HG03103 (cell line): ENCODE measurements around the gene GGT1.
"Not testable (repeated sequence)": the region's sequence is repeated elsewhere in the genome, so short reads cannot be mapped to it uniquely, and the experiment has no call there.

ENCODE experiments used
- ATAC-seq: cut with Tn5 transposase; IDR thresholded peaks from one replicate; pipeline ENCODE4 v1.9.1; 2021; ENCODE audit warnings: low read depth; ENCODE audit not compliant: unreplicated experiment

GGT1 gene

GRCh38 chr22:24595228-24595627 lies 7.8 kb upstream of the GGT1 start:
- ATAC-seq: no peak

- ATAC-seq: no peak
These were observed 7.1 kb upstream of the GGT1 start for GRCh38 chr22:24595863-24596262.

- not testable (repeated sequence) for ATAC-seq
These were observed 5.9 kb upstream of the GGT1 start for GRCh38 chr22:24597076-24597475.

GRCh38 chr22:24599514-24599913 lies 3.5 kb upstream of the GGT1 start:
- ATAC-seq: no peak

GRCh38 chr22:24599958-24600715 lies 2.9 kb upstream of the GGT1 start:
- not testable (repeated sequence) for ATAC-seq

- no peak for ATAC-seq
These were observed 1.5 kb upstream of the GGT1 start for GRCh38 chr22:24601217-24602104.

- ATAC-seq: not testable (repeated sequence)
These were observed 766 bp upstream of the GGT1 start for GRCh38 chr22:24602105-24602749.

- ATAC-seq: not testable (repeated sequence)
These were observed 1.0 kb downstream of the GGT1 start for GRCh38 chr22:24603770-24604629.

GRCh38 chr22:24606340-24606739 lies 3.3 kb downstream of the GGT1 start:
- ATAC-seq: not testable (repeated sequence)

- ATAC-seq: peak; percentile 57
These were observed 4.5 kb downstream of the GGT1 start for GRCh38 chr22:24607429-24607983.

- ATAC-seq: not testable (repeated sequence)
These were observed 5.3 kb downstream of the GGT1 start for GRCh38 chr22:24608327-24608726.

- not testable (repeated sequence) for ATAC-seq
These were observed 6.9 kb downstream of the GGT1 start for GRCh38 chr22:24609888-24610287.

GRCh38 chr22:24614794-24615193 lies 11.8 kb downstream of the GGT1 start:
- not testable (repeated sequence) for ATAC-seq

GRCh38 chr22:24621244-24621643 lies 18.3 kb downstream of the GGT1 start:
- ATAC-seq: not testable (repeated sequence)

GRCh38 chr22:24622596-24622995 lies 19.6 kb downstream of the GGT1 start:
- not testable (repeated sequence) for ATAC-seq

GRCh38 chr22:24627911-24628310 lies 24.9 kb downstream of the GGT1 start:
- ATAC-seq: not testable (repeated sequence)

GRCh38 chr22:24629069-24629468 lies 26.1 kb downstream of the GGT1 start:
- ATAC-seq: not testable (repeated sequence)

GRCh38 chr22:24630812-24631427 lies 27.9 kb downstream of the GGT1 start:
- not testable (repeated sequence) for ATAC-seq

- not testable (repeated sequence) for ATAC-seq
These were observed 28.6 kb downstream of the GGT1 start for GRCh38 chr22:24631430-24632122.
